AG20443 (cell line): ENCODE measurements around the gene CTSK.
"Not testable (repeated sequence)": the region's sequence is repeated elsewhere in the genome, so short reads cannot be mapped to it uniquely, and the experiment has no call there.

Experiments
- DNase-seq: peaks from one replicate; pipeline ENCODE4 v3.0.0; 2012; ENCODE audit warnings: low spot score, mixed read lengths

Gene CTSK

GRCh38 chr1:150805899-150806298, 2.2 kb downstream of the CTSK start:
- DNase-seq, result no peak

DNA sequence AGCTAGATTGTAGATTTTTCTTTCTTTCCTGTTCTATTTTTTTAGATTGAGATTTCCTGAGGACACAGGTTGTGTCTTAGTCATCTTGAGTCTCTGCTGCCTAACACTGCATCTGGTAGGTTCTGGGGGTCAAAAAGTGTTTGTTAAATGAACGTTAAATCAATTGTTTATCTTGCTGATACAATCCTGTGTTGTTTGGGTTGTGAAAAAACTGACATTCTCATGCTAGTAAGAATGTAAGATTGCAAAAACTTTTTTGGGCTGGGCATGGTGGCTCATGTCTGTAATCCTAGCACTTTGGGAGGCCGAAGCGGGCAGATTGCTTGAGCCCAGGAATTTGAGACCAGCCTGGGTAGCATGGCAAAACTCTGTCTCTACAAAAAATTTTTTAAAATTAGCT, 3.4 kb downstream of the CTSK start:
- no peak for DNase-seq

- no peak for DNase-seq
Measured at GRCh38 chr1:150799089-150799488, 9.0 kb downstream of the CTSK start.

DNA sequence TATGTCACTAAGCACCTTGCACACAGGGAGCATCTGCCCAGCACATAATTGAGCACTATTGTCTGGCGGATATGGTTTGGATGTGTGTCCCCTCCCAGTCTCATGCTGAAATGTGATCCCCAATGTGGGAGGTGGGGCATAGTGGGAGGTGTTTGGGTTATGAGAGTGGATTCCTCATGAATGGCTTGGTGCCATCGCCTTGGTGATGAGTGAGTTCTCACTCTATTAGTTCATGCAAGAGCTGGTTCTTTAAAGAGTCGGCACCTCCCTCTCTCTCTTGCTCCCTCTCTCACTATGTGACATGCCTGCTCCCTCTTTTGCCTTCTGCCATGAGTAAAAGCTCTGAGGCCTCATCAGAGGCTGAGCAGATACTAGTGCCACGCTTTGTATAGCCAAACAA, 9.5 kb downstream of the CTSK start:
- DNase-seq, result no peak

- DNase-seq, result no peak
Measured at GRCh38 chr1:150796374-150796773, 11.7 kb downstream of the CTSK start.

DNA sequence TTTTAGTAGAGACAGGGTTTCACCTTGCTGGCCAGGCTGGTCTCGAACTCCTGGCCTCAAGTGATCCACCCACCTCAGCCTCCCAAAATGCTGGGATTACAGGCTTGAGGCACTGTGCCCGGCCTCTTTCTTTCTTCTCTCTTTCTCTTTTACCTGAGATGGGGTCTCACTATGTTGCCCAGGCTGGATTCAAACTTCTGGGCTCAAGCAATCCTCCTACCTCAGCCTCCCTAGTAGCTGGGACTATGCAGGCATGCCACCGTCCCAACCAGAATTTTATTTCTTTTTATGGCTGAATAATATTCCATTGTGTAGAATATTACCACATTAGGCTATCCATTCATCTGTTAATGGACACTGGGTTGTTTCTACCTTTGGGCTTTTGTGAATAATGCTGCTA, 14.3 kb downstream of the CTSK start:
- not testable (repeated sequence) for DNase-seq

GRCh38 chr1:150793221-150793620, 14.8 kb downstream of the CTSK start:
- no peak for DNase-seq

GRCh38 chr1:150791585-150791984, 16.5 kb downstream of the CTSK start:
- no peak for DNase-seq

DNA sequence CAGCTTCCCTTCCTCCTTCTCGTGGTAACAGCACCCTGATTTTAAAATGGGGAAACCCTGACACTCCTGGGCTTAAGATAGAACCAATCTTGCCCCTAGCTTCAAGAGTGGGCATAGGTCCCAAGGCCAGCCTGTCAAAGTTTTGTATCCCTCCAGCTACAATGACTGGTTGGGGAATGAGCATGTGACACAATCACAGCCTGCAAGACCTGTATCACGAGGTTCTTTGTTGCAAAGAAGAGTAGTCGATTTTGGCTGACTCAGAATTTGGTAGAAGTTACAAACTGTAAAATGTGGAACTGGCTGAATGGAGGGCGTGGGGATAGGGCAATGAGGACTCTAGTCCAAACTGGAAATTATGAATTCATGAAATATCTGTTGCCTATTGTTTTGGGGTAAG, 18.7 kb downstream of the CTSK start:
- no peak for DNase-seq

DNA sequence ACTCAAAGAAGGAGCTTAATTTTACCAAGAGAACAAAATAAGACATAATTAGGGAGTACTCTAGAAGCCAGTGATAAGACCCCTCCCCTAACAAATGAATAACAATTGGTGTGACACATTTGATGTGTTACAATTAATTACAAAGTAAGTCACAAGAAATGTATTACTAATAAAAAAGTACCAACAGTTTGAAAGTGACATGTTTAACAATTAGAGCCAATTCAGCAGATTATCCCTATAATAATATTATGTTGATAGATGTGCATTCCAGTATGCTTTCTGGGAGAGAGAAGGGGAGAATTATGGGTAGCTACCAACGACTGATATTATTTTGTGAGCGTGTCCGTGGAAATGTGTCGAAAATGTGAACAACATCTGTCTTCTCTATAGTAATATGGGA, 19.1 kb downstream of the CTSK start:
- DNase-seq, result no peak

DNA sequence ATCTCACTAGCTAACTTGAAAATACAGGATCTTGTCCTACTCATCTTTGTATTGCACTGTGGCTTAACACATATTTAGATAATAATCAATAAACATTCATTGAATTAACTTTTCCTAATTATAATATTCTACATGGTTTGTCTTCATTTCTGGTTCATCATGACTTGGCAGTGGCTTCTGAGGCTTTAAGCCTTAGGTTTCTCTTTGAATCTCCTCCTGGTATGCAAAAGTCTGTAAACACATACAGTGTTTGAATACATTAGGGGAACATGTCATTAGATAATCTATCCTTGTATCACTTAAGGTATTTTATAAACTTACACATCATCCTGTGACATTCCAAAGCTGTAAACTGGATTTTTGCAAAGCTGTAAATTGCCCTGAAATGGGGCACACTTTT, 20.6 kb downstream of the CTSK start:
- DNase-seq, result no peak

GRCh38 chr1:150780510-150780909, 27.6 kb downstream of the CTSK start:
- DNase-seq, result no peak

GRCh38 chr1:150778409-150778808, 29.7 kb downstream of the CTSK start:
- no peak for DNase-seq

GRCh38 chr1:150777544-150777943, 30.5 kb downstream of the CTSK start:
- DNase-seq, result no peak

DNA sequence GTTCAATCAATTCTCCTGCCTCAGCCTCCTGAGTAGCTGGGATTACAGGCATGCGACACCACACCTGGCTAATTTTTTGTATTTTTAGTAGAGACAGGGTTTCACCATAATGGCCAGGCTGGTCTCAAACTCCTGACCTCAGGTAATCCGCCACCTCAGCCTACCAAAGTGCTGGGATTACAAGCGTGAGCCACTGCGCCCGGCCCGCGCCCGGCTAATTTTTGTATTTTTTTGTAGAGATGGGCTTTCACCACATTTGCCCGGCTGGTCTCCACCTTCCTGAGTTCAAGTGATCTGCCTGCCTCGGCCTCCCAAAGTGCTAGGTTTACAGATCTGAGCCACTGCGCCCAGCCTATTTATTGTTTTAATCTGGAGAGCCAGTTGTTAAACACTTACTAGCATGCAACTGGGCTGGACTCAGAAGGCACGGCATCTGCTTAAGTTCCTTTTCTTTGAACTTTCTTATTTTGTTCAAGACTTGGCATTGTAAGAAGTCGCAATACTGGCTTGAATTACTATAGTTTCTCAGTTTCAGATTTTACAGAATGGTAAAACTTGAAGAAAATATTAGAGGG, 32.0 kb downstream of the CTSK start:
- not testable (repeated sequence) for DNase-seq

- no peak for DNase-seq
Measured at GRCh38 chr1:150775276-150775675, 32.8 kb downstream of the CTSK start.

DNA sequence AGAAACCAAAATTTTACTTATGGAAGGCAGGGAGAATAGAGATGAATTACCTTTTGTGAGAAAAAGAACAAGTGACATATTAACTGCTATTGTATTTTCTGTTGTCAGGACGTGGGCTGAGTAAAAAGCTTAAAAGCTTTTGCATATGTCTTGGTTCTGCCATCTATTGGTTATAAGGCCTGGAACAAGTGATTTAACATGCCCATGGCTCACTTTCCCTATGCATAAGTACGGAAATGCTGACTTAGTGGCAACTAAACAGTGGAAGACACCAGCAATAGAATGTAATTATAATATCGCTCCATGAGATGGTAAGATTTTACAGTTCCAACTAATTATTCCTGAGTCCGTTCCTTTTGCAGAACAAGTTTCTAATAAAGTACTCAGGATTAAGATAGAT, 35.7 kb downstream of the CTSK start:
- DNase-seq, result no peak

DNA sequence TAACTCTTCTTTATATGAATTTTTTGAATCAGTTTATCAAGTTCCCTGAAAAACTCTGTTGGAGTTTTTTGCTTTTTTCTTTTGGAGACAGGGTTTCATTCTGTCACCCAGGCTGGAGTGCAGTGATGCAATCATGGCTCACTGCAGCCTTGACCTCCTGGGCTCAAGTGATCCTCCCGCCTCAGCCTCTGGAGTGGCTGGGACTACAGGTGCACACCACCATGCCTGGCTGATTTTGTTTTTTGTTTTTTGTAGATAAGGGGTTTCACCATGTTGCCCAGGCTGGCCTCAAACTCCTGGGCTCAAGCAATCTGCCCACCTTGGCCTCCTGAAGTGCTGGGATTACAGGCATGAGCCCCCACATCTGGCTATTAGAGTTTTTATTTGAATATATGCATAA, 40.4 kb downstream of the CTSK start:
- not testable (repeated sequence) for DNase-seq

DNA sequence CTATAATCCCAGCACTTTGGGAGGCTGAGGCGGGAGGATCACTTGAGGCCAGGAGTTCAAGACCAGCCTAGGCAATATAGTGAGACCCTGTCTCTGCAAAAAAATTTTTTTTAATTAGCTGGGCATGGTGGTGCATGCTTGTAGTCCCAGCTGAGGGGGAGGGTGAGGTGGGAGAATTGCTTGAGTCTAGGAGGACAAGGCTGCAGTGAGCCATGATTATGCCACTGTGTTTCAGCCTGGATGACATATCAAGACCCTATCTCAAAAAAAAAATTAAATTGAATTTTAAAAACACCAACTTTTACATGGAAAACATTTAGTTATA, 42.1 kb downstream of the CTSK start:
- DNase-seq, result not testable (repeated sequence)

GRCh38 chr1:150765296-150765976, 42.6 kb downstream of the CTSK start, which contains the start of gene CTSS:
CTSS (minus strand) TSS chr1:150765778; CDS start chr1:150764763, 1,015 bp downstream.
- no peak for DNase-seq

DNA sequence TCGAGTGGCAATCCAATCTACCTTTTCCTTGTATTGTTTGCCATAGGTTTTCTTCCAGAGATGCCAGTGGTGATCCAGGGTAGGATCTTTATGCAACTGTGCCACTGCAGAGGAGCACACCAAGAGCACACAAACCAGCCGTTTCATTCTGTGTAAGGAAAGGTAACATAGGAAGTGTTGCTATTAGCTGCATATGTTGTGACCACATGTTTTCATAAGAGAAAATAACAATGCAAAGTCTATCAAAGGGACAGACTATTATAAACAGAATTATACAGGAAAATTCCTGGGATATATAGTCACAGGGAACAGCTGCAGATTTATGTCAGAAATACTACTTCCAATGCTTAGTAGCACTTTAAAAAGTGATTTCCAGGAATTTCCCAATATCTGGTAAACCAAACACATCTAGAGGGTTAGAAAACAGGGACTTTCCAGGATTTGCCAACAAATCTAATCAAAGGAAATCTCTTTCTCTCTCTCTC, 43.4 kb downstream of the CTSK start:
- peak; percentile 17 for DNase-seq

GRCh38 chr1:150763018-150763417, 45.0 kb downstream of the CTSK start:
- no peak for DNase-seq

GRCh38 chr1:150762552-150762951, 45.5 kb downstream of the CTSK start:
- DNase-seq, result no peak

GRCh38 chr1:150761801-150762200, 46.3 kb downstream of the CTSK start:
- DNase-seq, result no peak
